Measurements from ENCODE around the gene NOP9.

- no peak for TF ChIP-seq CTCF (IDR thresholded peaks at IDR 0.05)
- no peak for TF ChIP-seq POLR2A (IDR thresholded peaks at IDR 0.05)
Measured at GRCh38 chr14:24348186-24348585, 48.5 kb downstream of the NOP9 start.

Measured in suprapubic skin (tissue), 3 donors.